ENCODE measurements around the gene SAFB.
"Not testable (repeated sequence)": the region's sequence is repeated elsewhere in the genome, so short reads cannot be mapped to it uniquely, and the experiment has no call there.

The SAFB gene

DNA sequence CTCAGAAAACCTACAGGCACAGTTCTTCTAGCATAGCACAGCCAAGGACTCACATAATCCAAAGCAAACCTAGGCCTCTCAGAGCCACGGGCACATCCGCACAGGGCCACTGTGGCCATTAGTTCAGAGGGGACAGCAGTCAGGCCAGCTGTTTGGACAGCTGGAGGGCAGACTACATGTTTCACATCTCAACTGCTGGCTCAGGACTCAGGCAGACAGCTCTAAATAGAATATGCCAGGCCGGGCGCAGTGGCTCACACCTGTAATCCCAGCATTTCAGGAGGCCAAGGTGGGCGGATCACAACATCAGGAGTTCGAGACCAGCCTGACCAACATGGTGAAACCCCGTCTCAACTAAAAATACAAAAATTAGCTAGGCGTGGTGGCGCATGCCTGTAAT is 27.1 kb upstream of the SAFB start:
- DNase-seq = no peak

DNA sequence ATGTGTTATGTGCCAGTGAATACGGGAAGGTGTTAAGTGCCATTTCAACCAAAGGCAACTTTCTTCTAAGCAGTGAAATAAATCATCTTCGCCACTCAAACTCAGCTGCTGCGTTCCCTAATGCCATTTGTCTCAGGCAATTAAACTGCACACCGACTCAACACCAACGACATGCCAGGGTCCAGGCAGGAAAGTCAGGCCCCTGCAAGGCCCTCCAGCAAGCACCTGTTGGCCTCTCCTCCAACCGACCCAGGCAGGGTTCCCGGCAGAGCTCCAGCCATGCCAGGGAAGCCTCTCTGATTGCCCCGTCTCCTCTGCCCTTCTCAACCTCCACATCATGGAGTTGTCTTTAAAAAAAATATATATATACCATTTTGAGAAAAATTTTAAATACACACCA is 22.1 kb upstream of the SAFB start:
- no peak for DNase-seq

DNA sequence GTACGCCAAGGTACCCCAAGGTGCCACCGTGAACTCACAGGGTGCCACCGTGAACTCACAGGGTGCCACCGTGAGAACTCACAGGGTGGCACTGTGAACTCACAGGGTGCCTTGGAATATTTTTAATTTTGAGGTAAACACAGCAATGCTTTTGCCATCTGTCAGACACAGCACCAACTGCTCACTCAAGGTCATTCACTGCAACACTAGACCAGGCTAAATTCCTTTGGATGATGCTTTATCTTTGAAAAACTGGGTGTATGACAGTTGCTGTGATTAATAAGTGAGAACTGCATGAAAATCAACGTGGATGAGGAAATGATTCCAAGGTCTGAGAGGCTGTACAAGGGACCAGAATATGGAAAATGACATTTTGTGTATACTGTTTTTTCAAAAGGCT is 19.3 kb upstream of the SAFB start:
- DNase-seq = no peak

DNA sequence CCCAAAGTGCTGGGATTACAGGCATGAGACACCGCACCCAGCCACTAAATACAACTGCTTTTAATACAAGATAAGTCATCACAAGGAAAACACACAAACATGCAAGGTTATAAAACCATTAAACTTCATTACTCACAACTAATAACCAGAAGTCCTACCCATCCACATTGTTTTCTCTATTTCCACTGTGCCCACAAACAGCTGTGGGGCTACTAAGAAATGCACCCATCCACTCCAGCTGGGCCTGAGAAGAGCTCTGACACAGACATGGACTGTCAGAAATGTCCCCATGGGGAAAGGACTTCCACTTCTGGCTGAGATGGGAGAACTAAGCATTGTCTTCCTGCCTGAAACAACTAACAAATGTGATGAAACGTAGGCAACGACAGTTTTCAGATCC is 17.5 kb upstream of the SAFB start:
- DNase-seq = no peak

DNA sequence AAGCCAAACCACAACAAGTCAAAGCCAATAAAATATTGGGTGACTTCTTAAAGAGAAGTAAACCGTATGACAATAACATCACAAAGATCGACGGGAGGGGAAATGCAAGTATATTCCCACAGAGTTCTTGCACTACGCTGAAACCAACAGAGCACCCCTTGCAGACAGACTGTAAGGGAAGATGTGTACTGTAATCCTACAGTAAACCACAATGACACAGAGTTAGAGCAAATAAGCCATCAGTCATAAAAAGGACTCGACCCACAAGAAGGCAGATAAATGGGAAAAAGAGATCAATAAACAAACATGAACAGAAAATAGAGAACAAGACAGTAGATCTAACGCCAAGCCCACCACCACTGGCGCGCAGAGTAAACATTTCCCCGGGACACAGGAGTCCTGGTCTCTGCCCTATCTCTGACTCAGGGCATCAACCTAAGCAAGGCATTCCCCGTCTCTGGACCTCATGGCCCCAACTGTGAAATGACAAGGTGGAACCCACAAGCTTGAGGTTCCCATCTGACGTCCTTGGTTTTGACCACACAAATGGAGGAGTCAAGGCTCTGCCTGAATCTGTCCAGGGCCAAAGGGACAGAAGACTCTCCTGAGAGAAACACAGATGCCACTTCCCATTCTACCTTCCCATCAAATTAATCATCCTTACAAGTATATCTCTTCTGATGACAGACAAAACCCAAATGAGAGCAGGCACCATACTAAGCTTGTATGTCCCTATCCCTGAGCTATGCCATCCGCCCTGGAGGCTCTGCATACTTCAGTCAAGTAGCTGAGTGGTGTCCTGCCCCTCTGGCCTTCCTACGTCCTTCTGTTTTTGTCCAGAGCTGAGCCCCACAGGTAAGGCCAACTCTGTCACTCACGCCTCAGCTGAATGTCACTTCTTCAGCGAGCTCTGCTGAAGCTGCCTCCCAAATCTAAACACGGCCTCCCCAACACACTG is 15.3 kb upstream of the SAFB start:
- no peak for DNase-seq

DNA sequence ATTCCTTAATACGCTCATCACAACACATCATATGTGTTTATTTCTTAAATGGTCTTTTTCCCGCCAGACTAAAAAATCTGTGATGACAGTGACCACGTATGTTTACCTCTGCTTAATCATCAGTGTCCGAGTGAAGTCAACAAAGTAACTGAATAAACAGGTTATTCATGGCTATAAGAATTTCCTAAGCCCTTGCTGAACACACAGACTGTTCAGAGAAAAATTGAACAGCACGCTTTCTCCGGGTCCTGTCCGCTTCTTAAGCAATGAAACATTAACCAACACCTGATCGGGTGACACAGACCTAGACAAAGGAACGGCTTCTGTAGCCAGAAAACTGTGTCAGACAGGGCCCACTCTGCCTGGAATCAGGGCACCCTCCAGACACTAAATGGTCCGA is 14.6 kb upstream of the SAFB start:
- DNase-seq = no peak

DNA sequence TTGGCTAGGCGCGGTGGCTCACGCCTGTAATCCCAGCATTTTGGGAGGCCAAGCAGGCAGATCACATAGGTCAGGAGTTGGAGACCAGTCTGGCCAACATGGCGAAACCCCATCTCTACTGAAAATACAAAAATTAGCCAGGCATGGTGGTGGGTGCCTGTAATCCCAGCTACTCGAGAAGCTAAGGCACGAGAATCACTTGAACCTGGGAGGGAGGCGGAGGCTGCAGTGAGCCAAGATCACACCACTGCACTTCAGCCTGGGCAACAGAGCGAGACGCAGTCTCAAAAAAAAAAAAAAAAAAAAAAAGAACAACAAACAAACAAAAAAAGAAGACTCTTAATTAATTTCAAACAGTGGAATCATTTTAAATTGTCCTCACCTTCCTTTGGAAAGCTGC is 14.1 kb upstream of the SAFB start:
- DNase-seq = not testable (repeated sequence)

DNA sequence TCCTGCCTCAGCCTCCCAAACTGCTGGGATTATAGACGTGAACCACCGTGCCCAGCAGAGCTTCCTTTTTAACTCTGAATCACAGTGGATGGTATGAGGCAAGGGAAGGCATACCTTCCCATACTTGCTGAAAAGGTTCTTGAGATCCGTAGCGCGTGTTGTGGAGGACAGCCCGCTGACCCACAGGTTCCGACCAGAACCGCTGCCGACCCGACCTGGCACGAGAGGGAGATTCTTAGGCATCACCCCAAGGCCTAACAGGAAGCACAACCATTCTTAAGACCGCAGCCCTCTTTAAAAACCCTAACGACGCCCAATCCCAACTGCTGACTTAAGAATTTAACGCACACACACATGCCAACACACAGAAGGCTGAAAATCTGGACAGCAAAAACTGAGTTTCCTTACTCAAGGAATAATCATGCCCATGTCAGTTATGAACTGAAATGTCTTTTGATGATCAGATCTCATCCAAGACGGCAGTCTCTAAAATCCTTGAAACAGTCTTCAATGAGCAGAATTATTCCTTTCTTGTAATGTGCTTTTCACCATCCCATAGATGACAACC is 12.9 kb upstream of the SAFB start:
- no peak for DNase-seq

DNA sequence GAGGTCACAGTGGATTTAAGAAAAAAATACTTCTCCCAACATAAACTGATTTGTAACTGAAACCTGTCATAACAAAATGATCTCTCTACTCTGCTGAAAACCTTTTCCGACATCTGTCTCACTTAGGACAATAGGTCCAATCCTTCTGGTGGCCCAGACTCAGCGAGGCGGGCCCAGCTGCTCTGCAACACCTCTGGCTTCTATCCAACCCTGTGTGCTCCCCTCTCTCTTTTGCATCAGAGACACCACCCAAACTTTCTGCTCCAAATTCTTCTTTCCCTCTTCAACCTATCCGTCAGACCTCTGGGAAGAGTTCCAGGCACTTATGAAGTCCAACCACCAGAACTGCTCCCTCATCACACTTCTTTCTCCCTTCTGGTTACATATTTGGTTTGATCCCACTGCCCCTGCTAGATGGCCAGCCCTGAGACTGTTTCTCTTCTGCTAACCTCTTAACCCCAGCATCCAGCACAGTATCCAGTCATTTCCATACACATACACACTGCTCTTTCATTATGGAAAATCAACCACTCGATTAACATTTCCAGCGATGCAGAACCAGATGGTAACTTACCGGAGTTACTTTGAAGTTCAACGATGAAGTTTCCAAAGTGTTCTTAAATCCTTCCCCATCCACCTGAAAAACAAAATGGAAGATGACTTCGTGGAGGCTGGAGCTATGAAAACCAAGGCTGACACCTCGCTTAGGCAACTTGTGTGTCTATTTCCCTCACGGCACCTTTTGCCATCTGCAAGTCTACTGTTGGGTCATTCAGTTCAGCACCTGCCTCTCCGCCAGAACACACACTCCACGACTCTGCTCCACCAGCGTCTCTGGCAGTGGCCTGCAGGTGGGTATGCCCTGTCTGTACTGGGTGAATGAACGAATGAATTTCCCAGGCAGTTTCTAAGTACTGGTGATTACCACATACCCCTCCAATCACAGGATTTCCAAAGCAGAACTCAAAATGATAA is 9.7 kb upstream of the SAFB start:
- no peak for DNase-seq

DNA sequence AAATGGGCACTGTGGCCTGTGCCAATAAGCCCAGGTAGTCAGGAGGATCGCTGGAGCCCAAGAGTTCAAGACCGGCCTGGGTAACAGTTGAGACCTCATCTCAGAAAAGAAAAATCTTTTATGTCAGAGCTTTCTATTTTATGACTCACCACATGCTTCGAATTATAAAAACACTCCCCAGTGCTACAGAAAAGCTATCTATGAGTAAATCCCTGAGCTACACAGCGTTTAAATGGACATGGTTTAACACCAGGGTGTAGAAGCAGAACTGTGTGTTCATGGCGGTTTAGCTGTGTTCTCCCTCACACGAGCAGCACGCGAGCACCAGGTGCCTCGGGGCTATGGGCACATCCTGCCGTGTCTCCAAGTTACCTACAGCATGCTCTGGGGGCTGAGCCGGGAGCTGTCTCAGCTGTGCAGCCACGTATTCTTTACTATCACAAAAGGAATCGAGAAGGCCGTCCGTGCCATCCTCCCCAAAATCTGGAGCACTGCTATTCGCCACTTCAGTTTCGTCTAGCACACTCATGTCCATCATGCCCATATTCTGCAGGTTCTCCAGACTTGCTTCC is 7.0 kb upstream of the SAFB start:
- DNase-seq = no peak

DNA sequence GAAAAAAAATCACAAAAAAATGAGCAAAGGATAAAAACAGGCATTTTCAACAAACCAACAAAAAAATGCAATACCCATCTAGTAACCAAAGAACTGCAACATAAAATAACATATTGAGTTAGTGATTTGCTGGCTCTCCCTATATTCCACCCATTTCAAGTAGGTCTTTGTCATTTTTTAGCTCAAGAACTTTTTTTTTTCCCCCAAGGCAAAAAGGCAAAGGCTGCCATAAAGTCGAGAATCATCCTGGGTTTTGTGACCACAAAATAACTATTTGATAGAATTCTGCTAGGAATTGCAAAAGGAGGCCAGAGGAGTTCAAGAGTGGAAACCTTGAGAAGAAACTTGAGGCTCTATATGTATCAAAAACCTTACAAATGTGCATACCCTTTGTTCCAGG is 5.8 kb upstream of the SAFB start:
- DNase-seq = no peak

DNA sequence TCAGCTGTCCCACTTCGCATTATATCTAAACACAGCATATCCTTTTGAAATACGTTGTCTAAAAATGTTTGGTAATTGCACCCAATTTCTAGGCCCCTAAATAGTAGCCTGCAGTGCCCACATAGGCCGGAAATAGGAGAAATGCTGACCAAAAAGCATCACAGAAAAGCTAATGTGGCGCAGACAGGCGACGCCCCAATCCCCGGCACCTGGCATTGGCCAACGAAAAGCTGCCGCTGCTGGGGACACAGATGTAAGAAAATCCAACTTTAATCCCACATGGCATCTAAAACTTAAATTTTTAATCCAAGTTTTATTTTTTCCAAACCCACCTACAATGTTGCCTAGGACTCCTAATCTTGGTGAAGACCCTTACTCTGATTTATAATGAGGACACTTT is 4.3 kb upstream of the SAFB start:
- no peak for DNase-seq

DNA sequence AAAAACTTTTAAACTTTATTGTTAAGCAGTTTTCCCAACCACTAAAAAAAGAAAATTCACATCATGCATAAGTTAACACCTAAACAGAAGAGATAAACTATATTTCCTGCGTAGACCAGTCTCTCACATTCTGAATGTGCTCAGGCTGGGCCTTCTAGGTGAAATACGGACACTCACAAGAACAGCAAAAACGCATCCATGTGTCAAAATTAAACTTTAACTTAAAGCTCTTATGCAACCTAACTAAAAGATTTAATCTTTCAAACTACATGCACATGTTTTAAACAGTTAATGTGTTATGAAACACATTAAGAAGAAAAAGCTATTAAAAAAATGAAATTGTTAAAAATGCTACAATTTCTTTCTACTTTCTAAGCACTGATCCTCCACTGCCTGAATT is 2.9 kb upstream of the SAFB start:
- DNase-seq = no peak

DNA sequence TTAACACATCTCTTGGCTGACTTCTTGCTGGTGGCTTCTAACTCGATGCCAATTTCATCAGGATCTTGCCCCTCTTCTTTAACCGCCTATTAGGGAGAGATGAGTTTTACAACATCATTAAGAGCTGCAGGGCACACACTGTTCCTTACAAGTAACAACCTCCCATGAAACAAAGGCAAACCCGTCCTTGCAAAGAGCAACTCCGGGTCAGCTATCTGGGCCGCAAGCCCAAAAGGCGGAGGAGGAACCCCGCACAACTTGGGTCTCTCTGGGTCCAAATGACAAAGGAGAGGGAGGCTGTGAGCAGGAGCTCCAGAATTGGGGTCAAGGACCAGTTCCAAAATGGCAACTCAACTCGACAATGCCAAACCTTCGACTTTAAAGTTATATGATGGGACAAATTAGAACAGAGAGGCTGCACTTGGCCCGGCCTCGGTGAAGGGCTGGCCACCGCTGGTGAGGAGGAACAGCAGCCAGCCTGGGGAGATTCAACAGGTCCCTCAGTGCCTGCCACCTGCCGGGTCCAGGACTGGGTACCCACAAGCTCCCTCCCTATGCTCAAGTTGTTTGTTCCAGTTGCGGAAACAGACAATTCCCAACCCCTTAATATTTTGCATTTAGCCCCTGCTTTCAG is 1.5 kb upstream of the SAFB start:
- DNase-seq = no peak

DNA sequence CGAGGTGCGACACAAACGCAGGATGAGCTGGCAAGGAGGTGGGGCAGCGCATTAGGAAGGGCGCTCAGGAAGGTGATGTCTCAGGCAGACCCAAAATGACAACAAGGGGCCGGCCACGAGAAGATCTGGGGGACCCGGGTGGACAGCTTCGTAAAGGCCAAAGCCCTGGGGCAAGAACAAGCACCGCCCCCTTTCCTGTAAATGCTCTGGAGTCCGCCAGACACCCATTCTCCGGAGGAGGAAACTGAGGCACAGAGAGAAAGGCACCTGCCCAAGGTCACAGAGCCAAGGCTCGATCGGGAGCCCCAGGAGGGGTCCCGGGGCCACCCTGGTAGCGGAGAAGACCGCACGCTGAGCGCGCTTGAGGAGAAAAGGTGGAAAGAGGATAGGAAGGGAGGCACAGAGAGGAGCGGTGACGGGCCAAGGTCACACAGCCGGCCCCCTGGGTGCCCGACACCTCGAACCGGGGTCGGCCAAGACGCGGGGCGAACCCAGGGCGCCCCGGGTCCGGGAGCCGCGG is 878 bp upstream of the SAFB start:
- DNase-seq = peak; percentile 13

DNA sequence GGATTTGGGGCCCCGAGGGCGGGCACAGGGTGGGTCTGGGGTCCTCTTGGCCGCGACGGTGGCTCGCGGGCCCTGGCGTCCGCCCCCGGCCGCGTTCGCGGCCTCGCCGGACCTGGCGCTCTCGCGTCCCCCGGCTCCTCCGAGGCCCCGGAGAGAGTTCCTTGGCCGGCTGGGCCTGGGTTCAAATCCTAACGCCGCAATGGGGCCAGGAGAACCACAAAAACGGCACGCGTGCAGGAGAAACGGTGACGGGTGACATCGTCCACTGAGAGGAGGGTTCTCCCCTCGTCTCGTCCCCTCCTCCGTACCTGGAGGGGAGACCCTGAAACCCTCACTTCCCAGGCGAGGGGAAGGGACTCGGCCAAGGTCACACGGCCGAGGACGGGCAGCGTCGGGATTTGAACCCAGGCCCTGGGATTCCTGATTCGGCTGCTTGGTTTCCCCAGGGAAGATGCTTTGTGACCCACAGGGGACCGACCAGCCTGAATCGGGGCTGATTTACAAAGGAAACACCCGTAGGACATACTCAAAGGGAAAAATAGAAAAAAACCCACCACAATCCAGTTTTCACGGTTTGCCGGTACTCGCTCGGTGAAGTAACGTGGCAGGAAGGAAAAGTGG is 624 bp downstream of the SAFB start:
- peak; percentile 8 for DNase-seq

DNA sequence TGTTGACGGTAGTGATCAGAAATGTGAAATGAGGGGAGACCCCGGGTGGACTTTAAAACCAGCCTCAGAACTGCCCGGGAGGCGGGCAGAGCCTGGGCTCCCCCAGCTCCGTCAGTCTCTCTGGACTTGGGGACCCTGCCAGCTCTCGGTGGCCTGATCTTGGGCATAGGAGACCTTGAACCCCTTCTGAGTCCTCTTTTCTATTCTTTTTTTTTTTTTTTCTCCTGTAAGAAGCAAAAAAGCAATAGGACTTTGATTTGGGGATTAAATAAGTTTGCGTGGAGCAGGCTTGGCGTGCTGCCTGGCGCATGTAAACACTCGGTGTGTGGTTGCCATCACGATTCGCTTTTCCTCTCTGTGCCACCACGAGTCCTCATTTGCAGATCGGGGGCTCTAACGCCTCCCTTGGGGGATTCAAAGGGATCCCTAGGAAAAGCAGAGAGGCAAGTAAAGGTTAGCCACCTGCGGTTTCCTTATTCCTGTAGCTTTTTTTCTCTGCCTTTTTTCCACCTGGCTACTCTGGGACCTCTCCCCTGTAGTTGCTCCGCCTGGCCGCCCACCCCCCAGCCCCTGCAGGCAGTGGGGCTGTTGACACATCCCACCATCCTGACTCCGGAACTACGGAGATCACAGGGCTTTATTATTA is 1.3 kb downstream of the SAFB start:
- DNase-seq = peak; percentile 18

DNA sequence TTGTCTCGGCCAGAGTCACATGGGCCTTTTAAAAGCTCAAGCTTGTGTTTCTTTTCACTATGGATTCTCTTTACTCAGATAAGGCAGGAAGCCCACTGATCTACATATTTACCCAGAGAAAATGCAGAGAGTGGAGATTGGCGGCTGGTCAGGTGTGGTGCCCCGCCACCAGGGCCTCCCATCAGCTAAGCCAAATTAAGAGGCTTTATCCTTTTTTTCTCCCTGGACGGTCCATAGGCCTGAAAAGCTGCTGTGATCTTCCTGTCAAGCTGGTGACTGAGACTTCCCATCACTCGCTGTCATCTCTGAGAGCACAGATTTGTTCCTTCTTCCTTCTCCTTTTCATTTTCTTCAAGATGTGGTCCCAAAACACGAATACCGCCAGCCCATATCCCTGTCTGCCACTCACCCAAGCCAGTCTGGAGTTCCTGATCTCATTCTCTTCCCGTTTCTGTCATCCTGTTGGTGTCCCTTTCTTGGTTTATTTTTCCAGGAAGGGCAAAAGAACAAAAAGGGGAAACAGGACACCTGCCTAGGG is 1.9 kb downstream of the SAFB start:
- DNase-seq = no peak

DNA sequence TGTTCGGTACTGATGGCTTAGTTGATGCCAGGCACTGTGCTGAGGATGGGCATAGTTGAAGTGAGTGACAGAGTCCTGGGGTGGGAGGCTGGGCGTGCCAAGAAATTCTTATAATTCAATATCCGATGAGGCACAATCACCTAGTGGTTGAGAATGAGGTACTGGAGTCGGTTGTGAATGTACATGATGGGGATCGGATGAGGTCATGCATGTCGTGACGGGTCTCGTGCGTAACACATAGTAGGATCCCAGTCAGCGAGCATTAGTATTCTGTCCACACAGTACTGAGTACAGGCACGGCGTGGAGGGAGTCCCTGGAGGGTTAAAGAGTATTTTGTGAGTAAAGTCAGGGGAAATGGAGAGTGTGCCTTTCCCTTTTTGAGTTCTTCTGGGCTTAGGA is 2.8 kb downstream of the SAFB start:
- no peak for DNase-seq

DNA sequence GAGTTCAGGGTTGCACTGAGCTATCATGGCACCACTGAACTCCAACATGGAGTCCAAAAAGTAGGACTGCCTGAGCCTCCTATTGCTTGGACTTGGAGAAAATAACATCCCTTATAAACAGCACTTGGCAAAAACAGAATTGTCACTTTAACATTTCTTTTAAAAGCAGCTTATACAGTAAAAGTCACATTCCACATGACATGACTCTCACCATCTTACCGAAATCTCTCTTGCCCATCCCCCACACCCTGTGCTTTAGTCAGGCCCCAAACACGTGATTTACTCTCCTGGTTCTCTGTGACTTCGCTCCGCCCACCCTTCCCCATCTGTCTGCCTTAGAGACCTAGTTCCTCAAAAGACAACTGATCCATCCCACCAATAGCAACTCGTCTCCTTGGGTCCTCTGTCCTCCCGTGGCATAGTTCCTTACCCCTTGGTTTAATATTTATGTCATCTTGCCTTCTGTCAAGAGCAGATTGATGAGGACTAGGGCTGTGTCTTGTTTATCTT is 4.6 kb downstream of the SAFB start:
- DNase-seq = no peak

DNA sequence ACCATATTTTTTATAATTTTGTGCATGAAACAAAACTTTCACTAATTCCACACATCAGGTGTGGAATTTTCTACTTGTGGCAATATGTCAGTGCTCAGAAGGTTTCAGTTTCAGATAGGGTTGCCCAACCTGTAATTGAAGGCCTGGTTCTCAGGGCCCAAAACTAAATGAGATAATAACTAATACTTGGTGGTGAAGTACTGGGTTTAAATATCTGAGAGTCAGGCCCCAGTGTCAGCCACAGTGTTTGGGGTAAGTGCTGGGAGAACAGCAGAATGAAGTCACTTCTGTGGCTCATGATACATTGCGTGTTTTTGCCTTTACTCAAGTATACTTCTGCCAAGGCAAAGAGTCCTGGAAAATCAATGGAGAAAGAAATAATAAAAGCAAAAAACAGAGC is 5.6 kb downstream of the SAFB start:
- no peak for DNase-seq
